K562 (cell line): ENCODE data around the gene ZNF316. TPM values are rescaled to one million over a fixed set of nuclear protein-coding genes. Genes with fewer than 3 reads are reported as not detected.

ENCODE experiments used
- ATAC-seq: fragments of 200-7000 bp; cut with Tn5 transposase; 3 replicates; pipeline ENCODE4 v1.9.1; 2020; ENCODE audit warnings: moderate library complexity
- BruUV-seq: library from RNA; stranded (reverse); fragments of 400-500 nt; replicated peaks from 2 replicates; lab custom pipeline; 2021; lab: Mats Ljungman, UMichigan
- CTCF ChIA-PET: fragments of 300-600 bp; formaldehyde crosslinking; extraction: SDS; loops from one replicate; lab custom pipeline; 2021; ENCODE audit warnings: low intra/inter-chr PET ratio; lab: Yijun Ruan, JAX
- POLR2A ChIA-PET: fragments of 300-600, 350-650 bp; sonication (Branson Sonifier 250); formaldehyde crosslinking; extraction: SDS; loops from one replicate; lab custom pipeline; 2021; ENCODE audit warnings: antibody characterized with exemption, inconsistent platforms; lab: Yijun Ruan, JAX
- DNase-seq, 4 experiments: peaks; one replicate each; pipeline versions ENCODE4 v3.0.0 to v3.0.0-alpha.2; 2011 to 2018; ENCODE audit warnings: low spot score in 3 of 4, mixed read lengths in 3 of 4; ENCODE audit errors: extremely low read depth in 1 of 4
- FAIRE-seq: peaks from 2 replicates; lab custom pipeline; 2011; peaks lifted over from hg19 to GRCh38; lab: Jason Lieb, UNC
- H2AFZ ChIP-seq: 2 replicates; pipeline ENCODE4 v1.6.0; 2011; ENCODE audit warnings: low read depth, low read length, control low read depth, inconsistent platforms
- H3K27ac ChIP-seq: fragments of 200-600 bp; 3 replicates; pipeline ENCODE4 v1.8.0; 2011; ENCODE audit warnings: low read depth, mild to moderate bottlenecking, control low read depth, inconsistent platforms, low read length, moderate library complexity, mixed read lengths; ENCODE audit errors: extremely low read depth
- H3K27me3 ChIP-seq, 2 experiments: fragments of 300-600 bp in 1 of 2; 2 replicates in 1 of 2; 3 replicates in 1 of 2; pipeline versions ENCODE4 v1.6.0 to v1.8.0; 2011; ENCODE audit warnings: inconsistent platforms in 2 of 2, low read length in 2 of 2, mild to moderate bottlenecking in 1 of 2, mixed read lengths in 1 of 2, moderate library complexity in 1 of 2; ENCODE audit not compliant: control insufficient read depth in 2 of 2, insufficient read depth in 2 of 2
- H3K36me3 ChIP-seq: fragments of 300-600 bp; 3 replicates; pipeline ENCODE4 v1.8.0; 2011; ENCODE audit warnings: mild to moderate bottlenecking, low read length, inconsistent platforms; ENCODE audit not compliant: control insufficient read depth, insufficient read depth
- H3K4me1 ChIP-seq, 2 experiments: fragments of 200-600 bp in 1 of 2; replicated peaks in 1 of 2; 2 replicates in 1 of 2; 3 replicates in 1 of 2; pipeline versions ENCODE4 v1.5.1 to v1.8.0; 2011; ENCODE audit warnings: inconsistent platforms in 2 of 2, low read length in 2 of 2, mild to moderate bottlenecking in 1 of 2, mixed read lengths in 1 of 2, moderate library complexity in 1 of 2; ENCODE audit not compliant: control insufficient read depth in 2 of 2, insufficient read depth in 2 of 2
- H3K4me2 ChIP-seq: 2 replicates; pipeline ENCODE4 v1.6.1; 2011; ENCODE audit warnings: low read length, control low read depth, inconsistent platforms, mixed read lengths; ENCODE audit not compliant: insufficient read depth
- H3K4me3 ChIP-seq: fragments of 200-600 bp; sonication (generic), shearing (Covaris generic); 2 replicates; pipeline ENCODE4 v1.5.1; 2016; ENCODE audit warnings: control low read depth, inconsistent platforms
- H3K79me2 ChIP-seq: fragments of 200-600 bp; 3 replicates; pipeline ENCODE4 v1.8.0; 2011; ENCODE audit warnings: low read length, inconsistent platforms; ENCODE audit not compliant: control insufficient read depth, insufficient read depth
- H3K9ac ChIP-seq, 2 experiments: 2 replicates each; pipeline versions ENCODE4 v1.6.0 to v1.6.1; 2011; ENCODE audit warnings: low read depth in 2 of 2, low read length in 2 of 2, control low read depth in 1 of 2, inconsistent platforms in 1 of 2, mild to moderate bottlenecking in 1 of 2, mixed read lengths in 1 of 2; ENCODE audit not compliant: insufficient read depth in 1 of 2
- H3K9me1 ChIP-seq: one replicate; pipeline ENCODE4 v1.6.0; 2011; ENCODE audit warnings: inconsistent platforms, mild to moderate bottlenecking, low read length, moderate library complexity; ENCODE audit not compliant: control insufficient read depth, insufficient read depth
- H3K9me3 ChIP-seq: replicated peaks from 2 replicates; pipeline ENCODE4 v1.5.1; 2011; ENCODE audit warnings: low read depth, low read length, inconsistent platforms; ENCODE audit not compliant: control insufficient read depth, insufficient read depth
- H4K20me1 ChIP-seq: replicated peaks from 2 replicates; pipeline ENCODE4 v1.6.1; 2011; ENCODE audit warnings: low read length, inconsistent platforms, mixed read lengths; ENCODE audit not compliant: control insufficient read depth, insufficient read depth
- HNRNPL ChIP-seq: fragments of 200-400 bp; formaldehyde crosslinking; IDR thresholded peaks from 2 replicates; pipeline ENCODE4 v1.6.1; 2017; ENCODE audit warnings: low read depth, mild to moderate bottlenecking, low read length
- PREB ChIP-seq: sonication (generic); formaldehyde crosslinking; IDR thresholded peaks from 2 replicates; pipeline ENCODE4 v1.8.1; 2023; ENCODE audit warnings: mild to moderate bottlenecking, missing genetic modification reagents
- SPI1 ChIP-seq: IDR thresholded peaks from 2 replicates; pipeline ENCODE4 v1.6.1; 2011; ENCODE audit warnings: low read depth, low read length, control low read depth, borderline replicate concordance
- UBTF ChIP-seq, 2 experiments: IDR thresholded peaks; 2 replicates each; pipeline ENCODE4 v1.6.1; 2012; ENCODE audit warnings: improper control_type of control experiment in 2 of 2, low read depth in 2 of 2, low read length in 2 of 2, borderline replicate concordance in 1 of 2
- YBX1 ChIP-seq: fragments of 450-650 bp; IDR thresholded peaks from 2 replicates; pipeline ENCODE4 v1.7.1; 2016; ENCODE audit warnings: mild to moderate bottlenecking
- ZNF121 ChIP-seq: sonication (generic); formaldehyde crosslinking; conservative IDR thresholded peaks from 2 replicates; pipeline ENCODE4 v1.8.0; 2022; ENCODE audit warnings: missing genetic modification reagents
- ZNF24 ChIP-seq: fragments of 450-650 bp; IDR thresholded peaks from 2 replicates; pipeline ENCODE4 v1.6.1; 2016
- WGBS: fragments of 100-300 bp; shearing (Covaris generic); methylation state at CpG from one replicate; pipeline ENCODE4 v1.1.6; 2016; ENCODE audit warnings: low coverage, mixed read lengths; ENCODE audit not compliant: insufficient coverage; ENCODE audit errors: missing lambda C conversion rate; 5-methylcytosine and 5-hydroxymethylcytosine counted together
- in situ Hi-C: fragments of 300-500 bp; cut with MboI; formaldehyde crosslinking; loops from 4 replicates; pipeline ENCODE4 v1.15.0; 2018; ENCODE audit warnings: inconsistent platforms, mixed read lengths
- intact Hi-C: fragments of 100-400 bp; cut with micrococcal nuclease; formaldehyde crosslinking; loops from 2 replicates; pipeline ENCODE4 v1.14.2; 2022
- polyA plus RNA-seq, 8 experiments: library from polyadenylated mRNA; depleted of rRNA in 4 of 8; stranded (reverse) in 5 of 8; unstranded in 3 of 8; fragments of >200 nt; fragmentation: Nextera tagmentation in 2 of 8; fragmentation: Illumina TruSeq in 1 of 8; extraction: Ambion mirVana in 2 of 8; extraction: Trizol in 1 of 8; gene quantifications; 2 replicates each; pipeline versions ENCODE4 v1.2.1 to v1.2.3, GENCODE V29; 2011 to 2014; ENCODE audit warnings: inconsistent platforms in 1 of 8, missing spikeins in 1 of 8
- total RNA-seq, 7 experiments: library from RNA; depleted of rRNA in 6 of 7; stranded (reverse); fragments of >200 nt in 6 of 7; fragmentation: Illumina TruSeq in 2 of 7; extraction: Trizol in 2 of 7; gene quantifications; 2 replicates each; pipeline versions ENCODE4 v1.2.1 to v1.2.3, GENCODE V29; 2011 to 2021; ENCODE audit warnings: low replicate concordance in 1 of 7
- TF ChIP-seq, protein P1 (sequence below): fragments of 450-650 bp; formaldehyde crosslinking; IDR thresholded peaks from 2 replicates; pipeline ENCODE4 v1.4.0; 2020; ENCODE audit warnings: mild to moderate bottlenecking, mixed read lengths

Gene ZNF316
- total and polyA plus RNA-seq, 9 of the 15 experiments (the other 6 are each of a cell fraction or from before 2014, with no cell fraction given), result 0.10 to 34.0 (median 8.6) TPM

DNA sequence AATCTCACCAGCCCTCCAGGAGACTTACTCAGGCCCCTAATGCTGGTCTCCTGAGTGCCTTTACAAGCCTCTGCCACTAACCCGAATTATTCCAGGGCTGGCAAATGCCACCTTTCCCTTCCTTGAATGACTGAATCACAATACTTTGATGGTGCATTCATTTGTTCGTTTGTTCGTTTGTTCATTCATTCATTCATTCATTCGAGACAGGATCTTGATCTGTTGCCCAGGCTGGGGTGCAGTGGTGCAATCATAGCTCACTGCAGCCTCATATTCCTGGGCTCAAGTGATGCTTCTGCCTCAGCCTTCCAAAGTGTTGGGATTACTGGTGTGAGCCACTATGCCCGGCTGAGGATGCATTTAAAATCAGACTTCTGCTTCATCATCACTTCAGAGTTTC lies 63.7 kb downstream of the ZNF316 start:
- Histone ChIP-seq H3K79me2 (peaks cover 62% of the 10 kb centered on the region), H3K4me3 (no peak overlapping the region), H3K36me3 (peaks cover 84% of the 10 kb centered on the region), H3K9me3 (peaks cover 30% of the 10 kb centered on the region), H3K9me1 (no peaks in the 10 kb centered on the region), H3K4me2 (no peak overlapping the region), H3K9ac (no peak overlapping the region), H4K20me1 (no peaks in the 10 kb centered on the region), H3K27me3 (no peaks in the 10 kb centered on the region), H2AFZ (no peak overlapping the region), H3K4me1 (peaks cover 0 to 7% of the 10 kb centered on the region in 2 experiments; a peak in 3 of 5 replicates), H3K27ac (no peak overlapping the region)
- ChIA-PET CTCF (no interaction called here), POLR2A (interaction anchor here (0.8 kb wide), 1 partner anchor 144 kb away, joined by 3 read pairs; no protein-coding TSS in a partner anchor)
- no peak for DNase-seq
- WGBS, result 95% methylated on average over 5 of the region's 5 CpGs
- no peak for FAIRE-seq
- ATAC-seq, result no peak
- intact Hi-C loops (no loop called here), in situ Hi-C loops (no loop called here)
- BruUV-seq, result no TSS peak
- TF ChIP-seq SPI1 (no peak), PREB (CRISPR knock-in tag) (no peak), ZNF121 (CRISPR knock-in tag) (peak; percentile 59; the same call in 1 of the 2 replicates), ZNF24 (peak; percentile 87)

GRCh38 chr7:6701860-6702259 lies 64.7 kb downstream of the ZNF316 start:
- POLR2A ChIA-PET, result no interaction called here
- no peaks in the 10 kb centered on the region; a peak in 1 of 5 replicates for H3K27me3 ChIP-seq
- no peak for TF ChIP-seq YBX1
- TF ChIP-seq HNRNPL, result no peak
- TF ChIP-seq, protein P1, sequence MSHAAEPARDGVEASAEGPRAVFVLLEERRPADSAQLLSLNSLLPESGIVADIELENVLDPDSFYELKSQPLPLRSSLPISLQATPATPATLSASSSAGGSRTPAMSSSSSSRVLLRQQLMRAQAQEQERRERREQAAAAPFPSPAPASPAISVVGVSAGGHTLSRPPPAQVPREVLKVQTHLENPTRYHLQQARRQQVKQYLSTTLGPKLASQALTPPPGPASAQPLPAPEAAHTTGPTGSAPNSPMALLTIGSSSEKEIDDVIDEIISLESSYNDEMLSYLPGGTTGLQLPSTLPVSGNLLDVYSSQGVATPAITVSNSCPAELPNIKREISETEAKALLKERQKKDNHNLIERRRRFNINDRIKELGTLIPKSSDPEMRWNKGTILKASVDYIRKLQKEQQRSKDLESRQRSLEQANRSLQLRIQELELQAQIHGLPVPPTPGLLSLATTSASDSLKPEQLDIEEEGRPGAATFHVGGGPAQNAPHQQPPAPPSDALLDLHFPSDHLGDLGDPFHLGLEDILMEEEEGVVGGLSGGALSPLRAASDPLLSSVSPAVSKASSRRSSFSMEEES (CRISPR knock-in tag), result peak; percentile 72
- TF ChIP-seq UBTF (IDR thresholded peaks at IDR 0.05; ENCODE audit: borderline replicate concordance in 1 of 2, low read depth in 2 of 2, low read length in 2 of 2), result no peak
- TF ChIP-seq, all 486 proteins: peak for 1
- Histone ChIP-seq H4K20me1 (no peaks in the 10 kb centered on the region; the same call in 1 of the 2 replicates), H3K9me3 (peaks cover 26% of the 10 kb centered on the region), H3K4me1 (peaks cover 0 to 17% of the 10 kb centered on the region in 2 experiments; a peak in 3 of 5 replicates), H3K9me1 (no peaks in the 10 kb centered on the region), H3K4me3 (no peak overlapping the region), H3K79me2 (peaks cover 72% of the 10 kb centered on the region), H3K27ac (no peak overlapping the region), H3K4me2 (no peak overlapping the region), H2AFZ (no peak overlapping the region), H3K9ac (no peak overlapping the region), H3K36me3 (peaks cover 74% of the 10 kb centered on the region)
- ATAC-seq, result no peak
- CTCF ChIA-PET, result no interaction called here
- DNase-seq, result no peak
- intact Hi-C loops (no loop called here), in situ Hi-C loops (no loop called here)
- BruUV-seq, result no TSS peak
- no peak for FAIRE-seq
- WGBS, result 100% methylated on average over 1 of the region's 1 CpG
